Measurements from ENCODE around the gene STAT4.

- TF ChIP-seq CTCF (IDR thresholded peaks at IDR 0.05): no peak
- TF ChIP-seq POLR2A (IDR thresholded peaks at IDR 0.05): no peak
- no peak for TF ChIP-seq EP300 (IDR thresholded peaks at IDR 0.05)
These were observed 136.2 kb downstream of the STAT4 start for GRCh38 chr2:191014653-191015020.
